GM12873 (cell line): Measurements from ENCODE around the gene LYPD6.

Source experiments
- CTCF ChIP-seq: IDR thresholded peaks from 2 replicates; pipeline ENCODE4 v1.5.1; 2012; ENCODE audit warnings: low read depth, mild to moderate bottlenecking, moderate library complexity, low read length, control low read depth; ENCODE audit not compliant: insufficient read depth; ENCODE audit errors: missing control alignments

LYPD6 gene

GRCh38 chr2:149486664-149487063, 156.3 kb downstream of the LYPD6 start:
- no peak for TF ChIP-seq CTCF

- TF ChIP-seq CTCF, result no peak
Measured at GRCh38 chr2:149487189-149487588, 156.8 kb downstream of the LYPD6 start.

DNA sequence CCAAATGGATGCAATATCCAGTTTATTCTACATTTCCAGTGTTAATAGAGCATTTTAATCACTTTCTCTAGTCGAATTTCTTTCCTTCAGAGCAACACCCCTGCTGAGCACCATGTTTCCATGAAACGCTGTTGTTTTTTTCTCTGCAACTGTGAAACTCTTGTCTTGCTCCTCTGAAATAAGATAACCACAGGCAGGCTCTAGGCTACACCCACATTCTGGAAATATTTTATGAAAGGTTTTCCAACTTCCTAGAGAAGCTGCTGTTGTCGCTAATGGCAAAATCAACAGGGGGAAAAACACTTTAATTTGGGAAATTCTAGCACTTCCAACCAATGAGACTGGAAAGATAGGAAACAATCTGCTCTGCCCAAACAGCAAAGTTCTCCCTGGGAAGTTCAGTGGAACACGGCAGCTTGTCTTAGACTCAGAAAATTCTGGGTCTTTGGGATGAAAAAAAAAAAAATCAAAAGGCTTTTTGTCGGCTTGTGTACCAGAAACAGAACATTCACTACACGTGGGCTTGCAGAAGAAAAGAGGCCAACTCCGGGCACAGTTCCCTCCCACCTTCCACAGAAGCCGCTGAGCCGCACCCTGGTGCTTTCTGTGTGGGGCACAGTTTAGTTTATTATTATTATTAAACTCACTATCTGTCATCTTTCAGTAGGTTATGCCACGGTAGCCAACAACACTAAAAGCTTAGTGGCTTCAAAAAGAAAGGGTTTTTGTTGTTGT, 158.5 kb downstream of the LYPD6 start:
- TF ChIP-seq CTCF, result no peak

- TF ChIP-seq CTCF, result no peak
Measured at GRCh38 chr2:149489452-149489851, 159.1 kb downstream of the LYPD6 start.

DNA sequence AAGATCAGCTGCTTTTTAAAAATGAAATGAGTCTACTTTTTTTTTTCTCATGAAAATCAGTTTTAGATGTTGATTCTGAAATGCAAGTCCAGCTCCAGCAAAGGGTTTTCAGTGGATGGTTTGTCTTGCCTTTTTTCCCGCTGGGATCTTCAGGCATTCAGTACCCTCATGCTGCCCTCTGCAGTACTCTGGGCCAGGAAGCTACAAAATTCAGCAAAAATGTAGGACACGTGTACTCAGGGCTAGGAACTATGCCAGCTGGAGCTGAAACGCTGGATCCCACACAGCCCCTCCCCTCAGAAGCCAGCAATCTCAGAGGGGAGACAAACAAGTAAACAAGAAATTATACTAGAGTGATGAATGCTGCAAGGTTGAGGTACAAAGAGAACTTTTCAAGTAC, 159.9 kb downstream of the LYPD6 start:
- TF ChIP-seq CTCF, result no peak

DNA sequence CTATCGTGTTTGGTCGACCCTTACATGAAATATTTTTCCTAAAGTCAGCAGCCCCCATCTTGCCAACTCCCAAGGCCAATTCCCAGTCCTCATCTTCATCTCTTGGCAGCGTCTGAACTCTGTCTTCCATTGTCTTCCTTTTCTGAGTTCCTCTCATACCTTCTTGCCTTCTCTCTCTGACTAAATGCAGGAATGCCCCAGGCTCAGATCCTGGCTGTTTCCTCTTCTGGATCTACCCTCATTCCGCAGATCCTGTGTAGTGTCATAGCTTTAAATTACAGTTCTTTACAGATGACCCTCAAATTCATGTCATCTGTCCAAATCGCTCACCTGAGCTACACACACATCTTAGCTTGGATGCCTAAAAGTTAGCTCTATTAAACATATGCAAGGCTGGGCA, 162.5 kb downstream of the LYPD6 start:
- no peak for TF ChIP-seq CTCF

GRCh38 chr2:149507974-149508373, 177.6 kb downstream of the LYPD6 start:
- TF ChIP-seq CTCF, result no peak

GRCh38 chr2:149513461-149513860, 183.1 kb downstream of the LYPD6 start:
- no peak for TF ChIP-seq CTCF
